DOHH2 (cell line): Measurements from ENCODE around the gene CLDN34.

Experiments
- EZH2phosphoT487 ChIP-seq: fragments of 200-600 bp; sonication (generic); IDR thresholded peaks from 2 replicates; pipeline ENCODE4 v1.6.1; 2017; ENCODE audit warnings: borderline replicate concordance, mild to moderate bottlenecking, antibody characterized with exemption, low read length, moderate library complexity, mixed read lengths
- TF ChIP-seq, protein P1 (sequence below): fragments of 200-600 bp; sonication (generic); IDR thresholded peaks from one replicate; pipeline ENCODE4 v1.5.1; 2014; ENCODE audit warnings: antibody characterized with exemption, mild to moderate bottlenecking, low read depth, low read length; ENCODE audit not compliant: poor library complexity, severe bottlenecking

DNA sequence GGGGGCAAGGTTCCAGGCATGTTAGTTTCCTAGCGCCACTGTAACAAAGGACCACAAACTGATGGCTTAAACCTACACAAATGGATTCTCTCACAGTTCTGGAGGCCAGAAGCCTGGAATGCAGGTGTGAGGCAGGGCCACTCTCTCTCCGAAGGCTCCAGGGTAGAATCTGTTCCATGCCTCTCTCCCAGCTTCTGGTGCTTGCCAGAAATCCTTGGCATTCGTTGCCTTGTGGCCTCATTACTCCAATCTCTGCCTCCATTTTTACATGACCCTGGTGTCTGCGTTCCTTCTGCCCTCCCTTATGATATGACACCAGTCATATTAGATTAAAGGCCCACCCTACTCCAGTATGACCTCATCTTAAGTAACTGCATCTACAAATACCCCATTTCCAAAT, 39.6 kb downstream of the CLDN34 start:
- TF ChIP-seq, protein P1, sequence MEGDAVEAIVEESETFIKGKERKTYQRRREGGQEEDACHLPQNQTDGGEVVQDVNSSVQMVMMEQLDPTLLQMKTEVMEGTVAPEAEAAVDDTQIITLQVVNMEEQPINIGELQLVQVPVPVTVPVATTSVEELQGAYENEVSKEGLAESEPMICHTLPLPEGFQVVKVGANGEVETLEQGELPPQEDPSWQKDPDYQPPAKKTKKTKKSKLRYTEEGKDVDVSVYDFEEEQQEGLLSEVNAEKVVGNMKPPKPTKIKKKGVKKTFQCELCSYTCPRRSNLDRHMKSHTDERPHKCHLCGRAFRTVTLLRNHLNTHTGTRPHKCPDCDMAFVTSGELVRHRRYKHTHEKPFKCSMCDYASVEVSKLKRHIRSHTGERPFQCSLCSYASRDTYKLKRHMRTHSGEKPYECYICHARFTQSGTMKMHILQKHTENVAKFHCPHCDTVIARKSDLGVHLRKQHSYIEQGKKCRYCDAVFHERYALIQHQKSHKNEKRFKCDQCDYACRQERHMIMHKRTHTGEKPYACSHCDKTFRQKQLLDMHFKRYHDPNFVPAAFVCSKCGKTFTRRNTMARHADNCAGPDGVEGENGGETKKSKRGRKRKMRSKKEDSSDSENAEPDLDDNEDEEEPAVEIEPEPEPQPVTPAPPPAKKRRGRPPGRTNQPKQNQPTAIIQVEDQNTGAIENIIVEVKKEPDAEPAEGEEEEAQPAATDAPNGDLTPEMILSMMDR: no peak
- no peak for TF ChIP-seq EZH2phosphoT487
